Fibroblast of lung (primary cell): ENCODE data around the gene HAUS2.
"Not testable (repeated sequence)": the region's sequence is repeated elsewhere in the genome, so short reads cannot be mapped to it uniquely, and the experiment has no call there.

Source experiments
- CTCF ChIP-seq, 2 donors: IDR thresholded peaks in 1 of 2; conservative IDR thresholded peaks in 1 of 2; 1 replicate in 1 of 2; 2 replicates in 1 of 2; pipeline ENCODE4 v1.5.1; 2011 to 2012; ENCODE audit warnings: low read length in 2 of 2, control low read depth in 1 of 2, inconsistent platforms in 1 of 2, low read depth in 1 of 2, mild to moderate bottlenecking in 1 of 2
- EZH2 ChIP-seq: IDR thresholded peaks from 2 replicates; pipeline ENCODE4 v1.5.1; 2012; ENCODE audit warnings: low read length, control low read depth, mild to moderate bottlenecking; ENCODE audit errors: missing control alignments

GRCh38 chr15:42601316-42601715, 52.7 kb downstream of the HAUS2 start:
- not testable (repeated sequence) for TF ChIP-seq CTCF (conservative IDR thresholded peaks at IDR 0.05 in 1 of 2, IDR thresholded peaks at IDR 0.05 in 1 of 2; ENCODE audit: low read depth in 1 of 2, low read length in 2 of 2); EZH2
